GM23338 (cell line): ENCODE measurements around the gene SRSF3. TPM values are rescaled to one million over a fixed set of nuclear protein-coding genes. Genes with fewer than 3 reads are reported as not detected.
A peak's percentile ranks its signal among the peaks of the same experiment; 100 is the strongest.

Source experiments
- ATAC-seq: fragments of 200-7000 bp; cut with Tn5 transposase; 3 replicates; pipeline ENCODE4 v1.9.1; 2020
- DNase-seq: peaks from one replicate; pipeline ENCODE4 v3.0.0-alpha.2; 2015; ENCODE audit warnings: low spot score
- H2AFZ ChIP-seq: fragments of 200-600 bp; sonication (generic); 2 replicates; pipeline ENCODE4 v1.8.0; 2016; ENCODE audit warnings: antibody characterized with exemption, mild to moderate bottlenecking, moderate library complexity
- H3F3A ChIP-seq: fragments of 200-600 bp; sonication (generic); replicated peaks from 2 replicates; pipeline ENCODE4 v1.8.0; 2017; ENCODE audit warnings: antibody characterized with exemption, mixed run types, low read depth
- H3K27ac ChIP-seq: fragments of 200-600 bp; sonication (generic); 2 replicates; pipeline ENCODE4 v1.6.1; 2016; ENCODE audit warnings: low read depth
- H3K27me3 ChIP-seq: fragments of 200-600 bp; sonication (generic); 2 replicates; pipeline ENCODE4 v1.8.0; 2016; ENCODE audit warnings: mild to moderate bottlenecking, mixed run types, moderate library complexity; ENCODE audit not compliant: insufficient read depth
- H3K36me3 ChIP-seq: fragments of 200-600 bp; sonication (generic); 2 replicates; pipeline ENCODE4 v1.8.0; 2016; ENCODE audit warnings: mild to moderate bottlenecking; ENCODE audit not compliant: insufficient read depth
- H3K4me1 ChIP-seq: fragments of 200-600 bp; sonication (generic); 2 replicates; pipeline ENCODE4 v1.8.0; 2016; ENCODE audit warnings: mild to moderate bottlenecking, moderate library complexity; ENCODE audit not compliant: insufficient read depth
- H3K4me2 ChIP-seq: fragments of 200-600 bp; sonication (generic); 2 replicates; pipeline ENCODE4 v1.7.1; 2017; ENCODE audit warnings: mixed run types
- H3K4me3 ChIP-seq: fragments of 200-600 bp; sonication (generic); 2 replicates; pipeline ENCODE4 v1.6.1; 2016; ENCODE audit warnings: mixed run types
- H3K79me2 ChIP-seq: fragments of 200-600 bp; sonication (generic); replicated peaks from 2 replicates; pipeline ENCODE4 v1.8.0; 2017; ENCODE audit warnings: mild to moderate bottlenecking; ENCODE audit not compliant: insufficient read depth
- H3K9me2 ChIP-seq: fragments of 200-600 bp; sonication (generic); 2 replicates; pipeline ENCODE4 v1.8.0; 2017; ENCODE audit not compliant: insufficient read depth
- H4K20me1 ChIP-seq: fragments of 200-600 bp; sonication (generic); replicated peaks from 2 replicates; pipeline ENCODE4 v1.8.0; 2017; ENCODE audit warnings: mild to moderate bottlenecking; ENCODE audit not compliant: insufficient read depth
- H3K27ac Mint-ChIP-seq: 2 replicates; pipeline ENCODE4 v1.8.0; 2020; ENCODE audit warnings: inconsistent platforms, mild to moderate bottlenecking, moderate library complexity, mixed read lengths
- H3K27me3 Mint-ChIP-seq: 3 replicates; pipeline ENCODE4 v1.8.0; 2022; ENCODE audit warnings: low read depth, mild to moderate bottlenecking, moderate library complexity, mixed read lengths, inconsistent platforms; ENCODE audit not compliant: insufficient read depth, poor library complexity
- H3K36me3 Mint-ChIP-seq: 3 replicates; pipeline ENCODE4 v1.8.0; 2021; ENCODE audit warnings: low read depth, mild to moderate bottlenecking, inconsistent platforms, moderate library complexity, mixed read lengths
- H3K4me1 Mint-ChIP-seq: 3 replicates; pipeline ENCODE4 v1.8.0; 2020; ENCODE audit warnings: mild to moderate bottlenecking, inconsistent platforms, mixed read lengths
- H3K4me3 Mint-ChIP-seq: 3 replicates; pipeline ENCODE4 v1.8.0; 2021; ENCODE audit warnings: moderate library complexity, mild to moderate bottlenecking, inconsistent platforms, mixed read lengths
- H3K9me3 Mint-ChIP-seq: 3 replicates; pipeline ENCODE4 v1.8.0; 2020; ENCODE audit warnings: moderate library complexity, mild to moderate bottlenecking, inconsistent platforms, mixed read lengths
- CREB1 ChIP-seq: fragments of 250-450 bp; sonication (Bioruptor Pico); IDR thresholded peaks from 2 replicates; pipeline ENCODE4 v1.5.0; 2020; ENCODE audit warnings: low read depth, mild to moderate bottlenecking, moderate library complexity
- ETS1 ChIP-seq: IDR thresholded peaks from 2 replicates; pipeline ENCODE4 v1.6.1; 2016; ENCODE audit warnings: antibody characterized with exemption
- EZH2 ChIP-seq: fragments of 200-600 bp; sonication (generic); IDR thresholded peaks from one replicate; pipeline ENCODE4 v1.8.0; 2017; ENCODE audit warnings: antibody characterized with exemption, mild to moderate bottlenecking, low read depth; ENCODE audit not compliant: unreplicated experiment
- EZH2phosphoT487 ChIP-seq: fragments of 200-600 bp; sonication (generic); IDR thresholded peaks from one replicate; pipeline ENCODE4 v1.8.1; 2018; ENCODE audit warnings: antibody characterized with exemption; ENCODE audit not compliant: unreplicated experiment
- JUNB ChIP-seq: IDR thresholded peaks from one replicate; pipeline ENCODE4 v1.6.1; 2016; ENCODE audit warnings: antibody characterized with exemption; ENCODE audit not compliant: unreplicated experiment
- NANOG ChIP-seq: IDR thresholded peaks from 2 replicates; pipeline ENCODE4 v1.6.1; 2016; ENCODE audit warnings: antibody characterized with exemption, borderline replicate concordance
- POLR2AphosphoS5 ChIP-seq: IDR thresholded peaks from 2 replicates; pipeline ENCODE4 v1.6.1; 2016; ENCODE audit warnings: antibody characterized with exemption, low read depth
- REST ChIP-seq: IDR thresholded peaks from one replicate; pipeline ENCODE4 v1.6.1; 2018; ENCODE audit warnings: antibody characterized with exemption; ENCODE audit not compliant: unreplicated experiment
- STAT1 ChIP-seq: IDR thresholded peaks from one replicate; pipeline ENCODE4 v1.6.1; 2016; ENCODE audit warnings: antibody characterized with exemption; ENCODE audit not compliant: unreplicated experiment
- ZNF114 ChIP-seq: fragments of 250-450 bp; sonication (Bioruptor Pico); IDR thresholded peaks from 2 replicates; pipeline ENCODE4 v1.5.0; 2020; ENCODE audit warnings: mild to moderate bottlenecking, moderate library complexity
- ZNF331 ChIP-seq: fragments of 250-450 bp; sonication (Bioruptor Pico); IDR thresholded peaks from 2 replicates; pipeline ENCODE4 v1.5.0; 2020; ENCODE audit warnings: low read depth, mild to moderate bottlenecking, moderate library complexity
- ZNF462 ChIP-seq: fragments of 250-450 bp; sonication (Bioruptor Pico); IDR thresholded peaks from 2 replicates; pipeline ENCODE4 v1.5.0; 2020; ENCODE audit warnings: mild to moderate bottlenecking, moderate library complexity
- polyA plus RNA-seq: library from polyadenylated mRNA; unstranded; fragments of >200 nt; fragmentation: Nextera tagmentation; extraction: Ambion mirVana; gene quantifications from 2 replicates; pipeline ENCODE4 v1.2.1, GENCODE V29; 2016
- total RNA-seq: library from RNA; depleted of rRNA; stranded (reverse); fragments of >200 nt; shearing (Covaris generic); gene quantifications from 2 replicates; pipeline ENCODE4 v1.2.3, GENCODE V29; 2014
- TF ChIP-seq, protein P1 (sequence below), 2 experiments: fragments of 200-600 bp in 1 of 2; sonication (generic) in 1 of 2; conservative IDR thresholded peaks; 2 replicates each; pipeline versions ENCODE4 v1.5.1 to v1.6.1; 2016 to 2017; ENCODE audit warnings: antibody characterized with exemption in 2 of 2, low read depth in 2 of 2, mild to moderate bottlenecking in 2 of 2, moderate library complexity in 1 of 2

SRSF3 gene
- total and polyA plus RNA-seq, 2 experiments from 2014 or later = 436 to 655 TPM

GRCh38 chr6:36578030-36578429 is 16.1 kb upstream of the SRSF3 start:
- ATAC-seq (no peak), DNase-seq (no peak)
- TF ChIP-seq CREB1 (CRISPR knock-in tag) = no peak
- no peak for TF ChIP-seq NANOG
- no peak for TF ChIP-seq EZH2phosphoT487
- TF ChIP-seq ZNF331 (CRISPR knock-in tag) = no peak
- TF ChIP-seq, protein P1, sequence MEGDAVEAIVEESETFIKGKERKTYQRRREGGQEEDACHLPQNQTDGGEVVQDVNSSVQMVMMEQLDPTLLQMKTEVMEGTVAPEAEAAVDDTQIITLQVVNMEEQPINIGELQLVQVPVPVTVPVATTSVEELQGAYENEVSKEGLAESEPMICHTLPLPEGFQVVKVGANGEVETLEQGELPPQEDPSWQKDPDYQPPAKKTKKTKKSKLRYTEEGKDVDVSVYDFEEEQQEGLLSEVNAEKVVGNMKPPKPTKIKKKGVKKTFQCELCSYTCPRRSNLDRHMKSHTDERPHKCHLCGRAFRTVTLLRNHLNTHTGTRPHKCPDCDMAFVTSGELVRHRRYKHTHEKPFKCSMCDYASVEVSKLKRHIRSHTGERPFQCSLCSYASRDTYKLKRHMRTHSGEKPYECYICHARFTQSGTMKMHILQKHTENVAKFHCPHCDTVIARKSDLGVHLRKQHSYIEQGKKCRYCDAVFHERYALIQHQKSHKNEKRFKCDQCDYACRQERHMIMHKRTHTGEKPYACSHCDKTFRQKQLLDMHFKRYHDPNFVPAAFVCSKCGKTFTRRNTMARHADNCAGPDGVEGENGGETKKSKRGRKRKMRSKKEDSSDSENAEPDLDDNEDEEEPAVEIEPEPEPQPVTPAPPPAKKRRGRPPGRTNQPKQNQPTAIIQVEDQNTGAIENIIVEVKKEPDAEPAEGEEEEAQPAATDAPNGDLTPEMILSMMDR (conservative IDR thresholded peaks at IDR 0.05; ENCODE audit: low read depth in 2 of 2) = no peak
- no peak for TF ChIP-seq EZH2
- TF ChIP-seq STAT1 = no peak
- no peak for TF ChIP-seq ETS1
- TF ChIP-seq JUNB = no peak
- no peak for TF ChIP-seq ZNF114 (CRISPR knock-in tag)
- no peak for TF ChIP-seq REST
- no peak for TF ChIP-seq ZNF462 (CRISPR knock-in tag)
- TF ChIP-seq POLR2AphosphoS5 = no peak
- no peaks in the 10 kb centered on the region for H3K4me1 ChIP-seq
- 0 out of 2 replicates have a peak overlapping the region, but pooled peaks have one; percentile 10 for H2AFZ ChIP-seq
- no peaks in the 10 kb centered on the region for H3K27me3 ChIP-seq
- Mint-ChIP-seq H3K27ac (no peak overlapping the region), H3K9me3 (no peaks in the 10 kb centered on the region), H3K4me3 (no peak overlapping the region), H3K4me1 (peaks cover 6% of the 10 kb centered on the region), H3K27me3 (peaks cover 11% of the 10 kb centered on the region), H3K36me3 (no peaks in the 10 kb centered on the region)
- 0 out of 2 replicates have a peak, but pooled peaks cover 4% of the 10 kb centered on the region for H3F3A ChIP-seq
- H3K4me2 ChIP-seq = no peak overlapping the region
- no peaks in the 10 kb centered on the region for H4K20me1 ChIP-seq
- H3K9me2 ChIP-seq = no peaks in the 10 kb centered on the region
- H3K79me2 ChIP-seq = no peaks in the 10 kb centered on the region
- H3K4me3 ChIP-seq = no peak overlapping the region
- H3K27ac ChIP-seq = no peak overlapping the region
- H3K36me3 ChIP-seq = no peaks in the 10 kb centered on the region
